CD4-positive, alpha-beta T cell (primary cell): Measurements from ENCODE around the gene ACVR1B. TPM values are rescaled to one million over a fixed set of nuclear protein-coding genes. Genes with fewer than 3 reads are reported as not detected.
A peak's percentile ranks its signal among the peaks of the same experiment; 100 is the strongest.

Experiments
- ATAC-seq: fragments of 200-7000 bp; cut with Tn5 transposase; one replicate; pipeline ENCODE4 v1.10.0; 2022; ENCODE audit warnings: mild to moderate bottlenecking; ENCODE audit not compliant: poor library complexity
- CTCF ChIA-PET: fragments of 350-600 bp; sonication (Branson Sonifier 250); formaldehyde crosslinking; loops from one replicate; lab custom pipeline; 2021; ENCODE audit warnings: antibody characterized with exemption, inconsistent platforms; lab: Charles Lee
- POLR2A ChIA-PET: fragments of 350-600 bp; sonication (Branson Sonifier 250); formaldehyde crosslinking; loops from one replicate; lab custom pipeline; 2021; ENCODE audit warnings: antibody characterized with exemption, inconsistent platforms; lab: Charles Lee
- DNase-seq, 14 experiments: peaks; one replicate each; pipeline ENCODE4 v3.0.0-alpha.2; 2013 to 2020; ENCODE audit warnings: mixed read lengths in 2 of 14
- H3K27ac ChIP-seq, 2 donors: one replicate each; pipeline versions ENCODE4 v1.5.1 to v1.7.0; 2013; ENCODE audit warnings: low read length in 2 of 2, low read depth in 1 of 2, mild to moderate bottlenecking in 1 of 2
- H3K27me3 ChIP-seq, 2 experiments: 1 replicate in 1 of 2; 2 replicates in 1 of 2; pipeline versions ENCODE4 v1.6.1 to v1.7.0; 2013; ENCODE audit warnings: low read length in 2 of 2, control low read depth in 1 of 2, mild to moderate bottlenecking in 1 of 2, moderate library complexity in 1 of 2; ENCODE audit not compliant: insufficient read depth in 2 of 2, control insufficient read depth in 1 of 2
- H3K36me3 ChIP-seq: one replicate; pipeline ENCODE4 v1.6.1; 2013; ENCODE audit warnings: low read length, control low read depth; ENCODE audit not compliant: insufficient read depth
- H3K4me1 ChIP-seq: one replicate; pipeline ENCODE4 v1.6.1; 2013; ENCODE audit warnings: low read length, control low read depth; ENCODE audit not compliant: insufficient read depth
- H3K4me3 ChIP-seq: one replicate; pipeline ENCODE4 v1.5.1; 2013; ENCODE audit warnings: mild to moderate bottlenecking, low read length, moderate library complexity
- H3K9me3 ChIP-seq, 2 experiments: 1 replicate in 1 of 2; 2 replicates in 1 of 2; pipeline versions ENCODE4 v1.6.1 to v1.7.0; 2013; ENCODE audit warnings: low read length in 2 of 2, mild to moderate bottlenecking in 2 of 2, control low read depth in 1 of 2, moderate library complexity in 1 of 2; ENCODE audit not compliant: control insufficient read depth in 1 of 2, insufficient read depth in 1 of 2
- H3K27ac Mint-ChIP-seq: one replicate; pipeline ENCODE4 v1.8.0; 2020; ENCODE audit warnings: mixed read lengths
- H3K27me3 Mint-ChIP-seq: one replicate; pipeline ENCODE4 v1.8.0; 2021; ENCODE audit warnings: mixed read lengths
- H3K36me3 Mint-ChIP-seq: one replicate; pipeline ENCODE4 v1.8.0; 2021; ENCODE audit warnings: low read depth, mixed read lengths
- H3K4me1 Mint-ChIP-seq: one replicate; pipeline ENCODE4 v1.8.0; 2021; ENCODE audit warnings: low read depth, mixed read lengths
- H3K4me3 Mint-ChIP-seq: one replicate; pipeline ENCODE4 v1.8.0; 2020; ENCODE audit warnings: mild to moderate bottlenecking, mixed read lengths
- H3K9me3 Mint-ChIP-seq: one replicate; pipeline ENCODE4 v1.8.0; 2020; ENCODE audit warnings: mixed read lengths
- intact Hi-C, 2 experiments: fragments of 100-400 bp; cut with DNase I in 1 of 2; cut with micrococcal nuclease in 1 of 2; formaldehyde crosslinking; loops; one replicate each; pipeline versions ENCODE4 v1.15.1 to v1.9.0; 2023 to 2025; cut with DNase I, micrococcal nuclease
- total RNA-seq, 174 experiments: library from RNA in 2 of 174; stranded (reverse) in 2 of 174; gene quantifications; one replicate each; pipeline ENCODE4 v1.2.3 and lab custom pipeline; 2021 to 2026
- TF ChIP-seq, protein P1 (sequence below): fragments of 200-600 bp; IDR thresholded peaks from one replicate; pipeline ENCODE4 v1.8.0; 2022; ENCODE audit warnings: antibody characterized with exemption, mild to moderate bottlenecking

ACVR1B gene
- total RNA-seq, 2 experiments from 2014 or later = 14.2 to 14.5 TPM

GRCh38 chr12:51959211-51959610 is 7.7 kb downstream of the ACVR1B start:
- H3K36me3 Mint-ChIP-seq = peaks cover 22% of the 10 kb centered on the region
- POLR2A ChIA-PET = no interaction called here
- H3K27me3 Mint-ChIP-seq = no peaks in the 10 kb centered on the region
- H3K9me3 Mint-ChIP-seq = no peaks in the 10 kb centered on the region
- DNase-seq = no peak
- intact Hi-C loops = no loop called here
- H3K27me3 ChIP-seq = no peaks in the 10 kb centered on the region
- no peak overlapping the region for H3K27ac ChIP-seq
- CTCF ChIA-PET = interaction anchor here (3.7 kb wide), 1 partner anchor 12 kb away, joined by 13 read pairs; no protein-coding TSS in a partner anchor
- peaks cover 2% of the 10 kb centered on the region for H3K36me3 ChIP-seq
- H3K4me3 ChIP-seq = no peak overlapping the region
- ATAC-seq = no peak
- H3K4me1 ChIP-seq = peaks cover 4% of the 10 kb centered on the region
- H3K9me3 ChIP-seq = no peaks in the 10 kb centered on the region
- H3K27ac Mint-ChIP-seq = peak overlapping the region; percentile 16
- TF ChIP-seq, protein P1, sequence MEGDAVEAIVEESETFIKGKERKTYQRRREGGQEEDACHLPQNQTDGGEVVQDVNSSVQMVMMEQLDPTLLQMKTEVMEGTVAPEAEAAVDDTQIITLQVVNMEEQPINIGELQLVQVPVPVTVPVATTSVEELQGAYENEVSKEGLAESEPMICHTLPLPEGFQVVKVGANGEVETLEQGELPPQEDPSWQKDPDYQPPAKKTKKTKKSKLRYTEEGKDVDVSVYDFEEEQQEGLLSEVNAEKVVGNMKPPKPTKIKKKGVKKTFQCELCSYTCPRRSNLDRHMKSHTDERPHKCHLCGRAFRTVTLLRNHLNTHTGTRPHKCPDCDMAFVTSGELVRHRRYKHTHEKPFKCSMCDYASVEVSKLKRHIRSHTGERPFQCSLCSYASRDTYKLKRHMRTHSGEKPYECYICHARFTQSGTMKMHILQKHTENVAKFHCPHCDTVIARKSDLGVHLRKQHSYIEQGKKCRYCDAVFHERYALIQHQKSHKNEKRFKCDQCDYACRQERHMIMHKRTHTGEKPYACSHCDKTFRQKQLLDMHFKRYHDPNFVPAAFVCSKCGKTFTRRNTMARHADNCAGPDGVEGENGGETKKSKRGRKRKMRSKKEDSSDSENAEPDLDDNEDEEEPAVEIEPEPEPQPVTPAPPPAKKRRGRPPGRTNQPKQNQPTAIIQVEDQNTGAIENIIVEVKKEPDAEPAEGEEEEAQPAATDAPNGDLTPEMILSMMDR = no peak
- no peak overlapping the region for H3K4me3 Mint-ChIP-seq
- H3K4me1 Mint-ChIP-seq = peaks cover 66% of the 10 kb centered on the region

DNA sequence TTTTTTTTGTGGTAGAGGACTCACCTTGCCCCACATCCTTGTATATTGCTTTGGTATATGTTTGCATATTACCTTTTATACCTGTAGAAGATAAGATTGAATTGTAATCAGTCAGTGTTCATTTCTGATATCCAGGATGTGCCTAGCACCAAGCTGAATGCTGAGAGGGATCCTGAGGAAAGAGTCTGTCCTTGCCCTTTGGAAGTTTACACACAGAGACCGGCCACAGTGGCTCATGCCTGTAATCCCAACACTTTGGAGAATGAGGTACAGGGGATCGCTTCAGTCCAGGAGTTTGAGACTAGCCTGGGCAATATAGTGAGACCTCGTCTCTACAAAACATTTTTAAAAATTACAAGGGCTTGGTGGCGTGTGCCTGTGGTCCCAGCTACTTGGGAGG is 8.4 kb downstream of the ACVR1B start:
- Histone ChIP-seq H3K4me1 (peaks cover 4% of the 10 kb centered on the region), H3K4me3 (no peak overlapping the region), H3K27ac (no peak overlapping the region), H3K36me3 (peaks cover 2% of the 10 kb centered on the region), H3K9me3 (no peaks in the 10 kb centered on the region), H3K27me3 (no peaks in the 10 kb centered on the region)
- Mint-ChIP-seq H3K27ac (peak overlapping the region; percentile 16), H3K36me3 (peaks cover 28% of the 10 kb centered on the region), H3K27me3 (no peaks in the 10 kb centered on the region), H3K4me1 (peaks cover 65% of the 10 kb centered on the region), H3K9me3 (no peaks in the 10 kb centered on the region), H3K4me3 (no peak overlapping the region)
- ATAC-seq = no peak
- intact Hi-C loops = loop anchor here in 1 of 2 experiments (2.0 kb wide), 1 partner anchor 15 kb away; no protein-coding TSS in a partner anchor
- POLR2A ChIA-PET = interaction anchor here (0.6 kb wide), 1 partner anchor 29 kb away, joined by 3 read pairs; no protein-coding TSS in a partner anchor
- no peak for DNase-seq
- TF ChIP-seq, protein P1 = no peak
- CTCF ChIA-PET = interaction anchor here (3.7 kb wide), 1 partner anchor 11 kb away, joined by 13 read pairs; no protein-coding TSS in a partner anchor

DNA sequence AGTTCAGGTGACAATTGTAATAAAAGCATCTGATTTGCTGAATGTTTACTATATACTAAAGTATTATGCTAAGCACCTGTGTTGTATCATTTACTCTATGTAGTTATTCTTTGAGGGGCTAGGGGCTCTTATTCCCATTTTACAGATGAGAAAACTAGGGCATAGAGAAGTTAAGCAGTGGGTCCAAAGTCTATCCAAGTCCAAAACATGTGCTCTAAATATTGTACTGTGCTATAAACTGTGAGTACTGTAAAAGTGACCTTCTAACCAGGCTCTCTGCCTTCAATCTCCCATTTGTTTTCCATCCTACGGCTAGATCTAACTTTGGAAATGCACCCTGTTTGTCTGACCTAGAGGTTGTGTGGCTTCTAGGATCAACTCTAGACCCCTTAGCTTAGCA is 9.0 kb downstream of the ACVR1B start:
- peaks cover 4% of the 10 kb centered on the region for H3K4me1 ChIP-seq
- Mint-ChIP-seq H3K4me3 (no peak overlapping the region), H3K9me3 (no peaks in the 10 kb centered on the region), H3K36me3 (peaks cover 28% of the 10 kb centered on the region), H3K27ac (peak overlapping the region; percentile 63), H3K27me3 (no peaks in the 10 kb centered on the region), H3K4me1 (peaks cover 61% of the 10 kb centered on the region)
- no peak overlapping the region for H3K27ac ChIP-seq
- ChIA-PET CTCF (interaction anchor here (3.7 kb wide), 1 partner anchor 10 kb away, joined by 13 read pairs; no protein-coding TSS in a partner anchor), POLR2A (interaction anchor here (0.6 to 2.5 kb wide), 2 partner anchors 11 to 28 kb away, joined by 3 to 19 read pairs; no protein-coding TSS in a partner anchor)
- DNase-seq = no peak
- no peaks in the 10 kb centered on the region for H3K9me3 ChIP-seq
- H3K36me3 ChIP-seq = peaks cover 2% of the 10 kb centered on the region
- ATAC-seq = no peak
- H3K4me3 ChIP-seq = no peak overlapping the region
- TF ChIP-seq, protein P1 = no peak
- no peaks in the 10 kb centered on the region for H3K27me3 ChIP-seq
- intact Hi-C loops = loop anchor here in 1 of 2 experiments (2.0 kb wide), 1 partner anchor 14 kb away; no protein-coding TSS in a partner anchor
